ENCODE results near the gene MFSD2B. TPM values are rescaled to one million over a fixed set of nuclear protein-coding genes. Genes with fewer than 3 reads are reported as not detected.
"Not testable (repeated sequence)": the region's sequence is repeated elsewhere in the genome, so short reads cannot be mapped to it uniquely, and the experiment has no call there.

The MFSD2B gene
- total RNA-seq, result under 0.01 and 0.26 TPM in 2 replicates

GRCh38 chr2:24009680-24010476 is at the start of gene MFSD2B:
TSS of gene MFSD2B (plus strand) at chr2:24010085. CDS start at chr2:24010097, 12 bp downstream.
- DNase-seq (ENCODE audit: low read depth in 2 of 2), result no peak

- DNase-seq (ENCODE audit: low read depth in 2 of 2), result no peak
Measured at GRCh38 chr2:23967846-23968245, 42.0 kb upstream of the MFSD2B start.

- DNase-seq (ENCODE audit: low read depth in 2 of 2), result no peak
Measured at GRCh38 chr2:23976883-23977282, 33.0 kb upstream of the MFSD2B start.

GRCh38 chr2:23988371-23988770 is 21.5 kb upstream of the MFSD2B start:
- peak; percentile 24 to 45 for DNase-seq (ENCODE audit: low read depth in 2 of 2)

- DNase-seq (ENCODE audit: low read depth in 2 of 2), result no peak
Measured at GRCh38 chr2:23992931-23993330, 17.0 kb upstream of the MFSD2B start.

GRCh38 chr2:23993736-23994269 is 16.1 kb upstream of the MFSD2B start:
- no peak for DNase-seq (ENCODE audit: low read depth in 2 of 2)

GRCh38 chr2:23994567-23994966 is 15.3 kb upstream of the MFSD2B start:
- DNase-seq (ENCODE audit: low read depth in 2 of 2), result no peak

- DNase-seq (ENCODE audit: low read depth in 2 of 2), result no peak
Measured at GRCh38 chr2:24007693-24008092, 2.2 kb upstream of the MFSD2B start.

GRCh38 chr2:24008672-24009366 is 1.1 kb upstream of the MFSD2B start:
- DNase-seq (ENCODE audit: low read depth in 2 of 2), result no peak

GRCh38 chr2:24009367-24009679 is 562 bp upstream of the MFSD2B start:
- DNase-seq (ENCODE audit: low read depth in 2 of 2), result no peak

- no peak for DNase-seq (ENCODE audit: low read depth in 2 of 2)
Measured at GRCh38 chr2:24010477-24011249, 778 bp downstream of the MFSD2B start.

GRCh38 chr2:24011250-24012104 is 1.6 kb downstream of the MFSD2B start:
- no peak for DNase-seq (ENCODE audit: low read depth in 2 of 2)

- DNase-seq (ENCODE audit: low read depth in 2 of 2), result no peak
Measured at GRCh38 chr2:24012521-24013188, 2.8 kb downstream of the MFSD2B start.

GRCh38 chr2:24014902-24015301 is 5.0 kb downstream of the MFSD2B start:
- DNase-seq (ENCODE audit: low read depth in 2 of 2), result not testable (repeated sequence)

- peak; percentile 49 to 79 for DNase-seq (ENCODE audit: low read depth in 2 of 2)
Measured at GRCh38 chr2:24015562-24016375, 5.9 kb downstream of the MFSD2B start.

GRCh38 chr2:24016376-24016761 is 6.5 kb downstream of the MFSD2B start:
- DNase-seq (ENCODE audit: low read depth in 2 of 2), result no peak

- no peak for DNase-seq (ENCODE audit: low read depth in 2 of 2)
Measured at GRCh38 chr2:24016853-24017703, 7.2 kb downstream of the MFSD2B start.

- no peak for DNase-seq (ENCODE audit: low read depth in 2 of 2)
Measured at GRCh38 chr2:24017711-24018110, 7.8 kb downstream of the MFSD2B start.

GRCh38 chr2:24018241-24018640 is 8.4 kb downstream of the MFSD2B start:
- no peak for DNase-seq (ENCODE audit: low read depth in 2 of 2)

Measured in dermis microvascular lymphatic vessel endothelial cell (primary cell).